GM21825 (cell line): ENCODE data around the gene S100A13.

Experiments
- ATAC-seq: cut with Tn5 transposase; IDR thresholded peaks from one replicate; pipeline ENCODE4 v1.9.1; 2021; ENCODE audit warnings: mild to moderate bottlenecking, moderate library complexity; ENCODE audit not compliant: unreplicated experiment

The S100A13 gene

GRCh38 chr1:153628638-153629342, 1.5 kb upstream of the S100A13 start:
- ATAC-seq, result no peak

GRCh38 chr1:153627715-153628626, 666 bp upstream of the S100A13 start, which contains the start of gene S100A1:
Gene S100A1, plus strand, starts transcription at chr1:153628434. Its CDS starts 2,088 bp downstream, at chr1:153630522.
- no peak for ATAC-seq

GRCh38 chr1:153626477-153626903, 815 bp downstream of the S100A13 start:
- no peak for ATAC-seq

- no peak for ATAC-seq
Observed at GRCh38 chr1:153624965-153625611, 2.2 kb downstream of the S100A13 start.

- no peak for ATAC-seq
Observed at GRCh38 chr1:153623101-153623500, 4.2 kb downstream of the S100A13 start.

- no peak for ATAC-seq
Observed at GRCh38 chr1:153619171-153619570, 8.1 kb downstream of the S100A13 start.

- no peak for ATAC-seq
Observed at GRCh38 chr1:153617663-153618062, 9.6 kb downstream of the S100A13 start.

- no peak for ATAC-seq
Observed at GRCh38 chr1:153616917-153617311, 10.4 kb downstream of the S100A13 start.

- no peak for ATAC-seq
Observed at GRCh38 chr1:153616144-153616916, 11.0 kb downstream of the S100A13 start, which contains the start of gene S100A14. Gene S100A14, minus strand, starts transcription at chr1:153616325. Its CDS starts 467 bp downstream, at chr1:153615858.

- ATAC-seq, result no peak
Observed at GRCh38 chr1:153615406-153615805, 11.9 kb downstream of the S100A13 start.

GRCh38 chr1:153614906-153615305, 12.4 kb downstream of the S100A13 start:
- ATAC-seq, result no peak

- ATAC-seq, result no peak
Observed at GRCh38 chr1:153614189-153614900, 13.0 kb downstream of the S100A13 start.

GRCh38 chr1:153613406-153613805, 13.9 kb downstream of the S100A13 start:
- no peak for ATAC-seq

- no peak for ATAC-seq
Observed at GRCh38 chr1:153612755-153613331, 14.5 kb downstream of the S100A13 start, which contains the start of gene S100A16. Gene S100A16, minus strand, starts transcription at chr1:153613137. Its CDS starts 4,986 bp downstream, at chr1:153608151.

- no peak for ATAC-seq
Observed at GRCh38 chr1:153612111-153612754, 15.1 kb downstream of the S100A13 start.

- no peak for ATAC-seq
Observed at GRCh38 chr1:153611356-153611755, 15.9 kb downstream of the S100A13 start.

GRCh38 chr1:153610811-153611301, 16.4 kb downstream of the S100A13 start:
- ATAC-seq, result no peak

- no peak for ATAC-seq
Observed at GRCh38 chr1:153610334-153610733, 17.0 kb downstream of the S100A13 start.

- no peak for ATAC-seq
Observed at GRCh38 chr1:153609585-153609907, 17.8 kb downstream of the S100A13 start.
